Activated CD8-positive, alpha-beta memory T cell treated with anti-CD3 and anti-CD28 coated beads for 36 hours (primary cell): ENCODE data around the gene CHID1. TPM values are rescaled to one million over a fixed set of nuclear protein-coding genes. Genes with fewer than 3 reads are reported as not detected.

Experiments
- total RNA-seq, 2 experiments: library from RNA; stranded (reverse); gene quantifications; one replicate each; pipeline ENCODE4 v1.2.3, GENCODE V29; 2021

CHID1 gene
- total RNA-seq, 2 experiments from 2014 or later: 96.5 to 99.0 TPM

Other genes with a start within 250 kb of the CHID1 start
- 10 to 100 TPM; 55.6 to 58.7 TPM for gene DEAF1, start 215.6 kb downstream of the CHID1 start, total RNA-seq
- 10 to 100 TPM in 1 of 2 experiments, 1 to 10 TPM in 1; 8.9 to 11.2 TPM for gene TMEM80, start 215.0 kb downstream of the CHID1 start, total RNA-seq
- 10 to 100 TPM; 12.6 to 14.3 TPM for gene EPS8L2, start 204.6 kb downstream of the CHID1 start, total RNA-seq
- gene TALDO1, start 163.3 kb downstream of the CHID1 start, total RNA-seq: 100 to 1,000 TPM; 270 to 286 TPM
- gene GATD1, start 133.3 kb downstream of the CHID1 start, total RNA-seq: 10 to 100 TPM; 52.6 to 60.4 TPM
- gene CEND1, start 120.7 kb downstream of the CHID1 start, total RNA-seq: 1 to 10 TPM; 1.3 to 1.4 TPM
- 10 to 100 TPM; 81.1 to 83.9 TPM for gene SLC25A22, start 112.5 kb downstream of the CHID1 start, total RNA-seq
- 10 to 100 TPM; 32.7 TPM for gene PIDD1, start 105.6 kb downstream of the CHID1 start, total RNA-seq
- gene RPLP2, start 100.8 kb downstream of the CHID1 start, total RNA-seq: 1,000 to 10,000 TPM; 2,602 to 2,630 TPM
- gene PNPLA2, start 91.9 kb downstream of the CHID1 start, total RNA-seq: 10 to 100 TPM; 38.5 to 44.3 TPM
- 1 to 10 TPM; 2.9 to 3.4 TPM for gene CRACR2B, start 82.9 kb downstream of the CHID1 start, total RNA-seq
- 10 to 100 TPM; 70.2 to 72.8 TPM for gene CD151, start 77.9 kb downstream of the CHID1 start, total RNA-seq
- gene POLR2L, start 68.3 kb downstream of the CHID1 start, total RNA-seq: 100 to 1,000 TPM; 150 to 151 TPM
- gene TSPAN4, start 68.0 kb downstream of the CHID1 start, total RNA-seq: 10 to 100 TPM in 1 of 2 experiments, 1 to 10 TPM in 1; 9.4 to 12.7 TPM
- gene AP2A2, start 15.1 kb upstream of the CHID1 start, total RNA-seq: 10 to 100 TPM; 37.8 to 38.3 TPM
- gene MUC6, start 125.9 kb upstream of the CHID1 start, total RNA-seq: not detected
- not detected for gene MUC2, start 164.1 kb upstream of the CHID1 start, total RNA-seq
- not detected for gene MUC5AC, start 247.1 kb upstream of the CHID1 start, total RNA-seq